ENCODE measurements around the gene BUD13.

Gene BUD13

GRCh38 chr11:116731097-116731761 is 41.6 kb downstream of the BUD13 start:
- H3K9me3 ChIP-seq (ENCODE audit: control insufficient read depth, insufficient read depth, low read depth, low read length): no peaks in the 10 kb centered on the region
- H3K4me1 ChIP-seq (ENCODE audit: control insufficient read depth, insufficient read depth, low read length): peaks cover 26% of the 10 kb centered on the region
- H3K9ac ChIP-seq (ENCODE audit: low read length): no peak overlapping the region
- no peak overlapping the region for H3K4me3 ChIP-seq (ENCODE audit: low read depth, low read length)
- no peak overlapping the region for H3K27ac ChIP-seq (ENCODE audit: low read depth, low read length)
- peaks cover 9% of the 10 kb centered on the region for H3K27me3 ChIP-seq (ENCODE audit: control insufficient read depth, insufficient read depth, low read length)
- H3K36me3 ChIP-seq (ENCODE audit: control insufficient read depth, insufficient read depth, low read length): no peaks in the 10 kb centered on the region

DNA sequence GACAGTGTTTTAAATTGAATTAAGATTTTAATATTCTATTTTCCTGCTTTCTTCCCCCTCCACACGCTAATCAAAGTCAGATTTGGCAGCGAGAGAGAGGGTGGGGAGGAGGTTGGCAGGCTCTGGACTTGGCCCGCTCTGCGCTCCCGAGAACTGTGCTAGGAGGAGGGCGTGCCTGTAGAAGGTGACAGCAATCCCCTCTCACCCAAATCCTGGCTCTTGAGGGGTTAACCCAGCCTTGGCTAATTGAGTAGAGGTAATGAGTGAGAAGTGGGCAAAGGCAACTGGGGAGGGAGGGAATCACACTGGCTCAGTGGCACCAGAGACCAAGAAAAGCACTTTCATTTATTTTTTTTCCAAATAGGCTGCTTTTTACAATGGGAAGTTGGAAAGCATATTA is 42.2 kb downstream of the BUD13 start:
- Histone ChIP-seq H3K9me3 (ENCODE audit: control insufficient read depth, insufficient read depth, low read depth, low read length) (no peaks in the 10 kb centered on the region), H3K27ac (ENCODE audit: low read depth, low read length) (no peak overlapping the region), H3K36me3 (ENCODE audit: control insufficient read depth, insufficient read depth, low read length) (no peaks in the 10 kb centered on the region), H3K9ac (ENCODE audit: low read length) (no peak overlapping the region), H3K4me1 (ENCODE audit: control insufficient read depth, insufficient read depth, low read length) (peaks cover 32% of the 10 kb centered on the region), H3K27me3 (ENCODE audit: control insufficient read depth, insufficient read depth, low read length) (peaks cover 9% of the 10 kb centered on the region), H3K4me3 (ENCODE audit: low read depth, low read length) (no peak overlapping the region)

DNA sequence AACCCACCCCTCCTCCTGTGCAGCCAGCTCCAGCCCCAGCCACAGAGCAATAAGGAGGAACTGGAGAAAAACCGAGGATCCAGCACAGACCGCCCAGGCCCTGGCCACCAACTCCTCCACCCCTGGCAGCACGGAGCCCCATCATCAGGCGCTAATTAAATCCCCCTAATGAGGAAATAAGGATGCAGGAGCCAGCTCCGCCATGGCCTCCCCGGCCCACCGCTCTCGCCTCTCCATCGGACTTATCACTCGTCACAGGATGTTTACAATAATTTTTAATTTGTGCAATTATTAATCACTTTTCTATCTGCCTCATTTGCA is 42.6 kb downstream of the BUD13 start:
- H3K36me3 ChIP-seq (ENCODE audit: control insufficient read depth, insufficient read depth, low read length): no peaks in the 10 kb centered on the region
- H3K4me1 ChIP-seq (ENCODE audit: control insufficient read depth, insufficient read depth, low read length): peaks cover 34% of the 10 kb centered on the region
- no peak overlapping the region for H3K27ac ChIP-seq (ENCODE audit: low read depth, low read length)
- H3K9ac ChIP-seq (ENCODE audit: low read length): no peak overlapping the region
- no peaks in the 10 kb centered on the region for H3K9me3 ChIP-seq (ENCODE audit: control insufficient read depth, insufficient read depth, low read depth, low read length)
- no peak overlapping the region for H3K4me3 ChIP-seq (ENCODE audit: low read depth, low read length)
- H3K27me3 ChIP-seq (ENCODE audit: control insufficient read depth, insufficient read depth, low read length): peaks cover 9% of the 10 kb centered on the region

- no peak overlapping the region for H3K9ac ChIP-seq (ENCODE audit: low read length)
- H3K27ac ChIP-seq (ENCODE audit: low read depth, low read length): no peak overlapping the region
- no peaks in the 10 kb centered on the region for H3K36me3 ChIP-seq (ENCODE audit: control insufficient read depth, insufficient read depth, low read length)
- H3K27me3 ChIP-seq (ENCODE audit: control insufficient read depth, insufficient read depth, low read length): peaks cover 9% of the 10 kb centered on the region
- no peak overlapping the region for H3K4me3 ChIP-seq (ENCODE audit: low read depth, low read length)
- H3K9me3 ChIP-seq (ENCODE audit: control insufficient read depth, insufficient read depth, low read depth, low read length): no peaks in the 10 kb centered on the region
- peaks cover 34% of the 10 kb centered on the region for H3K4me1 ChIP-seq (ENCODE audit: control insufficient read depth, insufficient read depth, low read length)
Observed at GRCh38 chr11:116729501-116730240, 43.1 kb downstream of the BUD13 start.

DNA sequence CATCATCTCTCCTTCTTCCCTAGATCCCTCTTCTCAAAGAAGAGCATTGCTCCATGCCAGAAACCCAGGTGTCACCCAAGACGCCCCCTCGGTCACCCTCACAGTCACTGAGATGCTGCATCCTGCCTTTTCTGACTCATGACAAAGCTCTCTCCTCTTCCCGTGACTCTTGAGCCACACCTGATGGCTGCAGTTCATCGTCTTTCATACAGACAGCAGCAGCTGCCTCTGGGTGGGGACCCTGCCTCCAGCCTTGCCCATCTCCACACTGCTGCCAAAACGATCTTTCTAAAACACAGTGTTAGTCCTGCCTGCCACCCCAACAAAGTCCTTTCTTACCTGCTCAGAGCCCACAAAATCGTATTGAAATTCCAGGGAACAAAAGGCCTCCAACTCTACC is 44.8 kb downstream of the BUD13 start:
- Histone ChIP-seq H3K27ac (ENCODE audit: low read depth, low read length) (no peak overlapping the region), H3K36me3 (ENCODE audit: control insufficient read depth, insufficient read depth, low read length) (no peaks in the 10 kb centered on the region), H3K27me3 (ENCODE audit: control insufficient read depth, insufficient read depth, low read length) (peaks cover 9% of the 10 kb centered on the region), H3K4me1 (ENCODE audit: control insufficient read depth, insufficient read depth, low read length) (peaks cover 34% of the 10 kb centered on the region), H3K9ac (ENCODE audit: low read length) (no peak overlapping the region), H3K9me3 (ENCODE audit: control insufficient read depth, insufficient read depth, low read depth, low read length) (no peaks in the 10 kb centered on the region), H3K4me3 (ENCODE audit: low read depth, low read length) (no peak overlapping the region)

- H3K4me3 ChIP-seq (ENCODE audit: low read depth, low read length): no peak overlapping the region
- H3K27me3 ChIP-seq (ENCODE audit: control insufficient read depth, insufficient read depth, low read length): peaks cover 9% of the 10 kb centered on the region
- no peak overlapping the region for H3K9ac ChIP-seq (ENCODE audit: low read length)
- peaks cover 14% of the 10 kb centered on the region; the same call in 1 of the 2 replicates for H3K4me1 ChIP-seq (ENCODE audit: control insufficient read depth, insufficient read depth, low read length)
- H3K36me3 ChIP-seq (ENCODE audit: control insufficient read depth, insufficient read depth, low read length): no peaks in the 10 kb centered on the region
- H3K27ac ChIP-seq (ENCODE audit: low read depth, low read length): no peak overlapping the region
- H3K9me3 ChIP-seq (ENCODE audit: control insufficient read depth, insufficient read depth, low read depth, low read length): no peaks in the 10 kb centered on the region
Observed at GRCh38 chr11:116725434-116726221, 47.2 kb downstream of the BUD13 start.

GRCh38 chr11:116724813-116725212 is 48.0 kb downstream of the BUD13 start:
- Histone ChIP-seq H3K4me3 (ENCODE audit: low read depth, low read length) (no peak overlapping the region), H3K36me3 (ENCODE audit: control insufficient read depth, insufficient read depth, low read length) (no peaks in the 10 kb centered on the region), H3K4me1 (ENCODE audit: control insufficient read depth, insufficient read depth, low read length) (peaks cover 10% of the 10 kb centered on the region; the same call in 1 of the 2 replicates), H3K27ac (ENCODE audit: low read depth, low read length) (no peak overlapping the region), H3K9ac (ENCODE audit: low read length) (no peak overlapping the region), H3K27me3 (ENCODE audit: control insufficient read depth, insufficient read depth, low read length) (peaks cover 9% of the 10 kb centered on the region), H3K9me3 (ENCODE audit: control insufficient read depth, insufficient read depth, low read depth, low read length) (no peaks in the 10 kb centered on the region)

DNA sequence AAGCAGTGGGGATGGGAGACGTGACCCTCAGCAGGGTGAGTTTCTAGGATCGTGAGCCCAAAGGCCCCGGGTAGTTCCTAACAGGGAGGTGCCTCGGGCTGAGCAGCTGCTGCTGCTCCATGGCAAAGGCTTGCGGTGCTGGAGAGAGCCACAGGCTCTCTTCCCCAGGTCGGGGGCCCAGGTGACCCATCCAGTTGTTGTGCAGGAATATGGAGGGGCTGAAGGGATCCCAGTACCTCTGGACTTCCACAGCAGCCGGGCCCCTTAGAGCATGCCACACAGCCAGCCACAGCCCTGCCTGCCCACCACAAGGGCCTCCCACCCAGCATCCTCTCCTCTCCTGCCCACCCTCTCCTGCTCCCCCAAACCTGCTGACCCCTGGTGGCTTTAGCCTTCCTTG is 49.3 kb downstream of the BUD13 start:
- Histone ChIP-seq H3K9ac (ENCODE audit: low read length) (no peak overlapping the region), H3K4me3 (ENCODE audit: low read depth, low read length) (no peak overlapping the region), H3K27ac (ENCODE audit: low read depth, low read length) (no peak overlapping the region), H3K4me1 (ENCODE audit: control insufficient read depth, insufficient read depth, low read length) (peaks cover 12% of the 10 kb centered on the region; the same call in 1 of the 2 replicates), H3K36me3 (ENCODE audit: control insufficient read depth, insufficient read depth, low read length) (no peaks in the 10 kb centered on the region), H3K27me3 (ENCODE audit: control insufficient read depth, insufficient read depth, low read length) (peaks cover 9% of the 10 kb centered on the region), H3K9me3 (ENCODE audit: control insufficient read depth, insufficient read depth, low read depth, low read length) (no peaks in the 10 kb centered on the region)

DNA sequence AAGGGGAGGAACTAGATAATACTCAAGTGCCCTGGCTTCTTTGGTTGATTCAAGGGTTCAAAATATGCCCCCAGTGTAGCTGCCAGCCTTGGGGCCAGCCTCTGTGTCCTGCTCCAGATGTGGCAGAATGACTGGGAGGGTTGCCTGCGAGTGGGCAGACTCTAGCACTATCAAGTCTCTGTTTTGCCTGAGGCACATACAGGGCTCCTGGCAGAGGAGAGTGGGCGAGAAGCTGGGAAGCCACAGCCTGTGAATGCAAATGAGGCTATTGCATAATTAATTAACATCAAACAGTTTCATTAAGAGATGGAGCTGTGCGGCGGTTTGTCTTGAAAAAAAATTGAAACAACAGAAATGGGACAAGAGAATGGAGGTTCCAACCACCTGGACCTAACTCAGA is 50.8 kb downstream of the BUD13 start:
- Histone ChIP-seq H3K27ac (ENCODE audit: low read depth, low read length) (no peak overlapping the region), H3K27me3 (ENCODE audit: control insufficient read depth, insufficient read depth, low read length) (peaks cover 3% of the 10 kb centered on the region)

GRCh38 chr11:116720895-116721294 is 51.9 kb downstream of the BUD13 start:
- Histone ChIP-seq H3K27me3 (ENCODE audit: control insufficient read depth, insufficient read depth, low read length) (no peaks in the 10 kb centered on the region; the same call in 1 of the 2 replicates), H3K9me3 (ENCODE audit: control insufficient read depth, insufficient read depth, low read depth, low read length) (no peaks in the 10 kb centered on the region), H3K27ac (ENCODE audit: low read depth, low read length) (no peak overlapping the region), H3K4me1 (ENCODE audit: control insufficient read depth, insufficient read depth, low read length) (peaks cover 7% of the 10 kb centered on the region; the same call in 1 of the 2 replicates), H3K9ac (ENCODE audit: low read length) (no peak overlapping the region), H3K4me3 (ENCODE audit: low read depth, low read length) (no peak overlapping the region), H3K36me3 (ENCODE audit: control insufficient read depth, insufficient read depth, low read length) (no peaks in the 10 kb centered on the region)

More for the DNA sequence above, 50.8 kb downstream of the BUD13 start:
- peaks cover 12% of the 10 kb centered on the region; the same call in 1 of the 2 replicates for H3K4me1 ChIP-seq (ENCODE audit: control insufficient read depth, insufficient read depth, low read length)
- H3K36me3 ChIP-seq (ENCODE audit: control insufficient read depth, insufficient read depth, low read length): no peaks in the 10 kb centered on the region
- no peak overlapping the region for H3K9ac ChIP-seq (ENCODE audit: low read length)
- no peaks in the 10 kb centered on the region for H3K9me3 ChIP-seq (ENCODE audit: control insufficient read depth, insufficient read depth, low read depth, low read length)
- no peak overlapping the region for H3K4me3 ChIP-seq (ENCODE audit: low read depth, low read length)
